NCI-H128 (cell line): Measurements from ENCODE around the gene MRPL23.
"Not testable (repeated sequence)": the region's sequence is repeated elsewhere in the genome, so short reads cannot be mapped to it uniquely, and the experiment has no call there.

Experiments
- DNase-seq: peaks from one replicate; lab custom pipeline; 2025; ENCODE audit not compliant: unreplicated experiment; lab: John Stamatoyannopoulos, UW

The MRPL23 gene

DNA sequence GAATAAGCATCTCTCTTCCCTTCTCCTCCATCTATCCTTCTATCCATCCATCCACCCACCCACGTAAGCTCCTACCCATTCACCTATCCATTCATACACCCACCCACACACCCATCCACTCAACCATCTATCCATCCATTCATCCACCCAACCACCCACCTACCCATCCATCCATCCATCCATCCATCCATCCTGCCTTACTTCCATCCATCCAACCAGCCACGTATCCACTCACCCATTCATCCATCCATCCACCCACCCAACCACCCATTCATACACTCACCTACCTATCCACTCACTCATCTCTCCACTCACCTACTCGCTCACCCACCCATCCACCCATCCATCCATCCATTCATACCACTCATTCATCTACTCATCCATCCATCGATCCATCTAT lies 14.5 kb upstream of the MRPL23 start:
- no peak for DNase-seq

- DNase-seq = no peak
Measured at GRCh38 chr11:1933416-1934334, 13.5 kb upstream of the MRPL23 start.

DNA sequence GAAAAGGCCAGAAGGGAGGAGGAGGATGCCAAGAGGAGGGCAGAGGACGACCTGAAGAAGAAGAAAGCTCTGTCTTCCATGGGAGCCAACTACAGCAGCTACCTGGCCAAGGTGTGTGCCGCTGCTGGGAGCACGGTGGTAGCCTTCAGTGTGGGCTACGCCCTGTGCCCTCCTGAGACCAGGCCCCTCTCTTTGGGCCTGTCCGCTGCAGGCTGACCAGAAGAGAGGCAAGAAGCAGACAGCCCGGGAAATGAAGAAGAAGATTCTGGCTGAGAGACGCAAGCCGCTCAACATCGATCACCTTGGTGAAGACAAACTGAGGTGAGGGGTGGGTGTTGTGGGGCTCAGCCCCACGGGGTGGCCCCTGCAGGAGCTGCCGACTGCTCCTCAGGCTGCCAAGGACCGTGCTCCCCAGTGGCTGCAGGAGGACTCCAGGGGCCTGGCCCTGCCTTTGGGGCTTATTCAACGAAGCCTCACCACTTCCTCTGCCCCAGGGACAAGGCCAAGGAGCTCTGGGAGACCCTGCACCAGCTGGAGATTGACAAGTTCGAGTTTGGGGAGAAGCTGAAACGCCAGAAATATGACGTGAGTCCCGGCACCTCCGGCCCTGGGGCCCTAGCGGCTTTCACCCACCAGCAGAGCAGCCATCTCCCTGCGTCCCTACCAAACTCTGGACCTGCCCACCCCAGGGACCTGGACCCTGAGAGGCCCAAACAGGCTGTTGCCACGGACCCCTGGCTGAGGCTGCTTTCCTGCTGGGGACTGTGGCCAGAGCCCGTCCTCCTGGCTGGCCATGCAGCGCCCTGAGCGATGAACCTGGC lies 12.6 kb upstream of the MRPL23 start:
- no peak for DNase-seq

DNA sequence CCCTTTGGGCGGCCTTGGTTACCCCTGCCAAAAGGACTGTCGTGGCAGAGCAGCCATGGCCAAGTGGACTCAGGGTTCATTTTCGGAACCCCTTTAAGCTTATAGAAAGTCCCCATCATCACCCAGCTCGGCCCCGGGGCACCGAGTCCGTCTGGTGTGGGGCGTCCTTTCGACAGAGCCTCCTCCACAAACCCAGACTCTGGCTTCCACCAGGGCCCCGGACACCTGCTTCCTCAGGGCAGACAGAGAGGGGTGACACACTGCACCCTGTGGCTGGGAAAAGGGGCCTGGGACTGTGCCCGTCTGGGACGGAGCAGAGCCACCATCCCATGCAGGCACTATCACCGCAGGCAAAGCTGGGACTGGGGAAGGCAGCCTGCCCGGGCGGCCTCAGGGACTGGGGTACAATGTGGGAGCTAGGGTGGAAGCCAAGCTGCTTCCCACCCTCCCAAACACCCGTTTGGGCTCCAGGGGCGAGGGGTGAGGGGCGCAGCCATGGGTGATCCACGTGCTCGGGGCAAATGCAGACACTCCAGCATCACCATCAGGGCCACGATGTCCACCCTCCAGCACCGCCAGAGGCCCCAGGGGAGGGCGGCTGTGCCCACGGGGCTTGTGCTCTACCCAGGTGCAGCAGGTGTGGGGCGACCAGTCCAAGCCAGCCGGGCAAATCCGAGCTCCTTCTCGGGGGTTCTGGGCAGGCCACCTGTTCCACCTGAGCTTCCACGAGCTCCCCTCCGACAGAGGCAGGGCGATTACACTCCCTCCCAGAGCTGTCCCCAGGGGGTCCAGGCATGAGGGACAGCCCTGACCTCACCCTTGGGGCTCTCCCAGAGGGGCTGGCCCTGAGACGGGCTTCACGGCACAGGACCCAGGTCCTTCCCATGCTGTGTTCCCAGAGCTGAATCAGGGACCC lies 11.7 kb upstream of the MRPL23 start:
- DNase-seq = no peak

GRCh38 chr11:1936072-1936780 lies 10.9 kb upstream of the MRPL23 start:
- no peak for DNase-seq

GRCh38 chr11:1936781-1937615 lies 10.1 kb upstream of the MRPL23 start:
- DNase-seq = no peak

DNA sequence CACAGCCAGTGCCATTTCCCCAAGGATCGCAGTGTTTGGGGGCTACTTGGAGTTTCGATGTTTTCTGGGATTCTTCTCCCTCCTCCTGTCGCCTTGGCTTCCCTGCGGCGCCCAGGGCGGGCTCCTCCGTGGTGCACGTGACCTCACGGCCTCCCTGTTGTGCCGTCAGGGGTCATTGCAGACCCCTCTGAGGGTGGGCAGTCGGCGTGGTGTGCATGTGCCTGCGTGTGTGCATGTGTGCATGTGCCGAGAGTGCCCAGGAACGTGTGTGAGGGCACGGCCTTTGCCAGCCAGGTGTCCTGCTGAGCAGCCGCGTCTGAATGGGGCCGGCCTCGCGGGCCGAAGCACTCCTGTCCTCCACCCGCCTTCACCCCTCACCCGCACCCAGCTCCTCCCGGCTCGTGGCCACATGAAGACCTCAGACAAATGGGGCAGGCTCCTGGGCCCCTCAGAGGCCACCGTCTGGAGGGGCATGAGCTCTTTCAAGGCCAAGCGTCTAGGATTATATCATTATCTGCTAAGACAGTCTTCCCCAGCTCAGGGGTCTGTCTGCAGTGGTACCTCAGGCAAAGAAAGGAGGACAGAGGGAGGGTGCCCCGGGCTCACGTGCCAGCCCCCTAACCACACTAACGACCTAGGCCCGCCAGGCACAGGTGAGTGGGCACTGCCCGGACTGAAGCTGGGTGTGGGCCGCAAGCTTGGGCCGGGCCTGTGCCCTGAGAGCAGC lies 9.4 kb upstream of the MRPL23 start:
- no peak for DNase-seq

- no peak for DNase-seq
Measured at GRCh38 chr11:1938343-1939005, 8.7 kb upstream of the MRPL23 start.

- DNase-seq = no peak
Measured at GRCh38 chr11:1939006-1939625, 8.0 kb upstream of the MRPL23 start.

GRCh38 chr11:1939788-1940187 lies 7.3 kb upstream of the MRPL23 start:
- not testable (repeated sequence) for DNase-seq

DNA sequence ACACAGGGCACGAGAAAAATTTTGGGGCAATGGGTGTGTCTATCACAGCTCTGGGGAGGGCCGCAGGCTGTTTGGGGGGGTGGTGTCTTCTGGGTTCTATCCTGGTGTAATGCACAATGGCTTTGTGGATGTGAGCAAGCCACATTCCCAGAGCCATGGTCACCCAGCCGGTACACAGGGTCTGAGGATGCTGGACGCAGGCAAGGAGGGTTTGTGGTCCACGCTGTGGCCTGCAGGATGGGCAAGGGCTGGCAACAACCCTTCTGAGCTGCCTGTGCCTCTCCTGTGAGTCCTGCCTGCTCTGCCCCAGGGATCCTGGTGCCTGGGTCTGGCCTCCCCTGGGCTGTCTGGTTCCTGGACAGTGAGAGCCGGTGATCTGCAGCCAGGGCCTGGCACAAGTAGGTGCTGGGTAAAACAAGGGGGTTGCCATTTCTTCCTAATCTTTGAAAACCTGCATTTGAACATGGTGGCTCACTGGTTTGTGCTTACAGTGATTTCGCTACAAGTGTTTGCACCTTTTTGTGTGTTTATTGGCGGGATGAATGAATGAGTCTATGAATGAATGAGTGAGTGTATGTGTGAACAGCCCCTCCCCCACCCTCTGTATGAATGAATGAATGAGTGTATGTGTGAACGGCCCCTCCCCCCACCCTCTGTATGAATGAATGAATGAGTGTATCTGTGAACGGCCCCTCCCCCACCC lies 4.4 kb upstream of the MRPL23 start:
- DNase-seq = no peak

- DNase-seq = no peak
Measured at GRCh38 chr11:1943576-1943975, 3.6 kb upstream of the MRPL23 start.

DNA sequence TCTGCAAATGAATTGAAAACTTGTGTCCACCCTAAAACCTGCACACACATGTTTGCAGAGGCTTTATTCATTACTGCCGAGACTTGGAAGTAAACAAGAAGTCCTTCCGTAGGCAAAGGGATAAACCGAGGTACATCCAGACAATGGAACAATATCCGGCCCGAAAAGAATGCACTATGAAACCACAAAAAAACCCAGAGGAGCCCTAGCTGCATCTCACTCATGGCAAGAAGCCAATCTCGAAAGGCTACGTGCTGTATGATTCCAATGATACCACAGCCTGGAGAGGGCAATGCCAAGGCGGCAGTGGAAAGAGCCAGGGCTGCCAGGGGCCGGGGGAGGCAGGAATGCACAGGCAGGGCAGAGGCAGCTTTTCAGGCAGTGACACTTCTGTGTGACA lies 3.2 kb upstream of the MRPL23 start:
- DNase-seq = peak; percentile 20

DNA sequence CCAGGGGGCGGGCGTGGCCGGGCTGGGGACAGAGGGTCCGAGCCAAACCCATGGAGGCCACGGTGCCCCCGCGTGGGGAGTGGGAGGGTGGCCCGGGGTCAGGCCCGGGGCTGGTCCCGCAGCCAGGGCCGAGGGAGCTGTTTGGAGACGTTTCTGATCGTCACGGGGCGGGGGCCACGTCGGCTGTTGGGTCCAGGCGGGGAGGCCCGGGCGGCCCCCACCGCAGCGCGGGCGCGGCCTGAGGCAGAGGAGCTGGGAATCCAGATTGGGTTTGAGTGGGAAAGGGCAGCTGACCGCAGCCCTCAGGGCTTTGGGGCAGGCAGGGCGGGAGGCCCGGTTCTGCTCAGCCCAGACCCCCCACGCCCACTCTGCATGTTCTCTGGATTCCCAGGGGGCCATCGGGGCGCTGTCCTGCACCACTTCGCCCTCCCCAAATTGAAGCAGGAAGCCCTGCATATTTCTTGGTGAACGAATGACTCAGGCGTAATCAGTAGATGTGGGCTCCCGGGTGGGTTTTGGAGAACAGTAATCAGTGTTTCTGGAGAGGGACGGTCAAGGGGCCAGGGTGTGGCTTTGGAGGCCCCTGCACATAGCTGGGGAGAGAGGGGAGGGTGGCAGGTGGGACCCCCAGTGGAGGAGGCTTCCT lies 583 bp downstream of the MRPL23 start:
- no peak for DNase-seq

DNA sequence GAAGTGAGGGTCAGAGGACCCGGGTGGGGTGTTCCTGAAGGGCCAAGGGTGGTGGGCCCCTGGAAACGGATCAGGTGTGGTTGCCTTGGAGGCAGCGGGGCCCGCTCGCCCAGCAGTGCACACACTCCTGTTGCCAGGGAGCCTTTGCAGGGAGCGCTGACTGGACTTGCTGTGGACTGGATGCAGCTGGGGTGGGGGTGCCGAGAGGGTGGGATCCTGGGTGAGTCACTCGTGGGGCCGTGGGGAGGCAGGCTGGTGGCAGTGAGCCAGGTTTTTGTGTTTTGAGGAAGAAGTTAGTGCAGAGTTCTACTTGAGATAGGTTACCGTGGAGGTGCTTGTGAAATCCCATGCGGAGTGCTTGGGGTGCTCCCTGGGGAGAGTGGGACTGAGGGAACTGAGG lies 1.3 kb downstream of the MRPL23 start:
- DNase-seq = no peak

DNA sequence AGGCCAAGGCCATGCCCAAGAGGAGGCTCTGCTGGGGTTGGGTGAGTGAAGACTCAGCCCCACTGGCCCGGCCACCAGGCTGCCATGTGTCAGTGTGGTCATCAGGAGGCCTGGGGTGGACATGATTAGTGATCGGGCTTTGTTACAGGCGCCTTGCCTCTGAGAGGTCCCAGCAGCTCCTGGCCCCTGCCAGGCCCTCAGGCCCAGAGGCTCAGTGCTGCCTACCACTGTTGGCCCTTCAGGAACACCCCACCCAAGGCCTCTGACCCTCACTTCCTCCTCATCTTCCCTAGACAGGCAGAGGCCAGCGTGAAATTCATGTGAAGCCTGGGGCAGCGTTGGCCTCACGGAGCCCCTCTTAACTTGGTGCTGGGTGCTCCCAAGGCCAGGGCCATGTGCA lies 2.2 kb downstream of the MRPL23 start:
- no peak for DNase-seq

DNA sequence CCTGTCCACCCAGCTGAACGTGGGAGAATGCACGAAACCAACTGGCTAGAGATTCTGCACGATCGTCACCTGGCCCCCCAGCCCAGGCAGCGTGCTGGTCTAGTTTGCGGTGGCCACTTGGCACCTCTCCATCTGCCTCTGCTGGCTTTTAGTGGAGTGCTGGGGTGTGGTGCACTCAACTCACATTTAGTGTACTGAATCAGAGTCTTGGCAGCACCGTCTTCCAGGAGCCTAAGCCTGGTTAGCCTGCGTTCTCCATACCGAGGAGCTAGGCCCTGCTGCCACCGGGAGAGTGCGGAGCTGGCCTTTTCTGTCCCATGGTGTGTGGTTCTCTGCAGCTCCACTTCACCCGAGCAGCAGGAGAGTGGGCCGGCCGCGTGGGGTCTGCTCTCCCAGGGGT lies 2.8 kb downstream of the MRPL23 start:
- DNase-seq = no peak
